ENCODE measurements around the gene GPR35.

Gene GPR35

DNA sequence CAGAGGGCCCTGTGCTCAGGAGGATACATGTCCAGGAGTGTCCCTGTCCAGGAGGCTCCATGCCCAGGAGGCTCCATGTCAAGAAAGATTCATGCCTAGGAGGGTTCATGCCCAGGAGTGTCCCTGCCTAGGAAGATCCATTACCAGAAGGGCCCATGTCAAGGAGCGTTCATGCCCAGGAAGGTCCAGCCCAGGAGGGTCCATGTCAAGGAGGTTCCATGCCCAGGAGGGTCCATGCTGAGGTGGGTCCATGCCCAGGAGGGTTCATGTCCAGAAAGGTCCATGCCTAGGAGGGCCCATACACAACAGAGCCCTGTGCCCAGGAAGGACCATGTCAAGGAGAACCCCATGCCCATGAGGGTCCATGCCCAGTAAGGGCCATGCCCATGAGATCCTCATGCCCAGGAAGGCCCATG, 7.0 kb downstream of the GPR35 start:
- Mint-ChIP-seq H3K27ac (no peak overlapping the region), H3K36me3 (no peaks in the 10 kb centered on the region), H3K4me3 (no peak overlapping the region), H3K9me3 (peaks cover 4% of the 10 kb centered on the region), H3K4me1 (no peaks in the 10 kb centered on the region)
- DNase-seq (ENCODE audit: low spot score in 2 of 2), result no peak
- ATAC-seq, result no peak

DNA sequence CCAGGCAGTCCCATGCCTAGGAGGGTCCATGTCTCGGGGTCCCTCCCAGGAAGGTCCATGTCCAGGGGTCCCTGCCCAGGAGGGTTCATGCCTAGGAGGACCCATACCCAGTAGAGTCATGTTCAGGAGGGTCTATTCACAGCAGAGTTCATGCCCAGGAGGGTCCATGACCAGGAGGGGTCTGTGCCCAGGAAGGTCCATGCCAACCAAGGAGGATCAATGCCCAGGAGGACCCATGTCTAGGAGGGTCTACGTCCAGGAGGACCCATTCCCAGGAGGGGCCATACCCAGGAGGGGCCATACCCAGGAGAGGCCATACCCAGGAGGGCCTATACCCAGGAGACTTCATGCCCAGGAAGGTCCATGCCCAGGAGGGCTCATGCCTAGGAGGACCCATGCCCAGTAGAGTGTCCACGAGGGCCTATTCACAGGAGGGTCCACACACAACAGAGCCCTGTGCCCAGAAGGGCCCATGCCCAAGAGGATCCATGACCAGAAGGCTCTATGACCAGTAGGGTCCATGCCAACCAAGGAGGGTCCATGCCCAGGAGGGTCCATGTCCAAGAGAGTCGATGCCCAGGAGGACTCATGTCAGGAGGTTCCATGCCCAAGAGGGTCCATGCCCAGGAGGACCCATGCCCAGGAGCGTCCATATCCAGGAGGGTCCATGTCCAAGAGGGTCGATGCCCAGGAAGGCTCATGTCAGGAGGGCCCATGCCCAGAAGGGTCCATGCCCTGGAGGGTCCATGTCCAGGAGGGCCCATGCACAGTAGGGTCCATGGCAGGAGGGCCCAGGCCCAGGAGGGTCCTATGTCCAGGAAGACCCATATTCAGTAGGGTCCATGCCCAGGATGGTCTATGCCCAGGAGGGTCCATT, 10.1 kb downstream of the GPR35 start:
- DNase-seq (ENCODE audit: low spot score in 2 of 2) (no peak), ATAC-seq (peak; percentile 39)
- Mint-ChIP-seq H3K4me3 (no peak overlapping the region), H3K27ac (no peak overlapping the region), H3K9me3 (peaks cover 4% of the 10 kb centered on the region), H3K4me1 (no peaks in the 10 kb centered on the region), H3K36me3 (no peaks in the 10 kb centered on the region)

DNA sequence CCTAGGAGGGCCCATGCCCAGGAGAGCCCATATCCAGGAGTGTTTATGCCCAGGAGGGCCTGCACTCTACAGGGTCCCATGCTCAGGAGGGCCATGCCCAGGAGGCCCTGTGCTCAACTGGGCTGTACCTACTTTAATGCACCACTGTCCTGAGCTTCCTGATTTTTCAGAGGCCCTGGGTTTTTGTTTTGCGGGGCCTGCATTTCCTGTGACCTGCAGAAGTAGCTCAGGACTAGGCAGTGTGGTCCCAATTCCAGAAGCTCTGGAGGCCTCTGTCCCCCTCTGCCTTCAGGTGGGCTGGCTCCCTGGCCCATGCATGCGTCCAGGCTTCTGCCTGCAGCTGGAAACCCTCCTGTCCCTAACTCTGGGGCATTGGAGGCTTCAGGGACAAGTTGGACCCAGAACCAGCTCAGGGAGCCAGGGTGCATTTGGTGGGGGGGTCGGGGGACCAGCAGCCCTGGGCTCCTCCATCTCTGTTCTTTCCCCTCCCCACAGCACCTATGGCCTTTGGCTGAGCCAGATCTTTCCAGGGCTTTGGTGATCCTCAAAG, 10.8 kb downstream of the GPR35 start:
- ATAC-seq (no peak), DNase-seq (ENCODE audit: low spot score in 2 of 2) (no peak)
- H3K9me3 Mint-ChIP-seq, result peaks cover 4% of the 10 kb centered on the region
- no peak overlapping the region for H3K4me3 Mint-ChIP-seq
- H3K27ac Mint-ChIP-seq, result no peak overlapping the region
- no peaks in the 10 kb centered on the region for H3K36me3 Mint-ChIP-seq
- no peaks in the 10 kb centered on the region for H3K4me1 Mint-ChIP-seq

DNA sequence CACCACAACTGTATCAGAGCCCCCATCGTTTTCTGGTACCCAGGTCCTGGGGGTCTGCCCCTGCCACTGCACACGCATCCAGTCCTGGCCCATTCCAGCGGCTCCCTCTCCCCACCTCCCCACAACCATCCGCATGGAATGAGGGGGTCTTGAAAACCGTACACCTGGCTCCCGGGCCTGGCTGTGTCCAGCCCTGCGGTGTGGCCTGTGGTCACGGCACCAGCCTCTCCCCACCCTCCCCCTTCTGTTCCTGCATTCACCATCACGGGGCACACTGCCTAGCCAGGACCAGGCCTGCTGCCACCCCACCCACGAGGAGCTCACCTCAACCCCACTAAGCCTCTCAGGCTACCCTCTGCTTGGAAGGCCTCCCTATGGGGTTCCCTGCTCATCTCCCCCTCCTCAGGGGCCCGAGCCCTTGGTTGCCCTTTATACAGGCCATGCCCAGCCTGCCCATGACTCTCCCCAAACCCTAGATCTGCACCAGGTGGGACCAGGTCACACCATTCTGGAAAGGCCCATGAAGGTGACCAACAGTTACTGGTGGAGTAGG, 11.4 kb downstream of the GPR35 start:
- ATAC-seq, result no peak
- Mint-ChIP-seq H3K4me3 (no peak overlapping the region), H3K27ac (peak overlapping the region; percentile 67), H3K36me3 (no peaks in the 10 kb centered on the region), H3K4me1 (no peaks in the 10 kb centered on the region), H3K9me3 (peaks cover 4% of the 10 kb centered on the region)
- no peak for DNase-seq (ENCODE audit: low spot score in 2 of 2)

DNA sequence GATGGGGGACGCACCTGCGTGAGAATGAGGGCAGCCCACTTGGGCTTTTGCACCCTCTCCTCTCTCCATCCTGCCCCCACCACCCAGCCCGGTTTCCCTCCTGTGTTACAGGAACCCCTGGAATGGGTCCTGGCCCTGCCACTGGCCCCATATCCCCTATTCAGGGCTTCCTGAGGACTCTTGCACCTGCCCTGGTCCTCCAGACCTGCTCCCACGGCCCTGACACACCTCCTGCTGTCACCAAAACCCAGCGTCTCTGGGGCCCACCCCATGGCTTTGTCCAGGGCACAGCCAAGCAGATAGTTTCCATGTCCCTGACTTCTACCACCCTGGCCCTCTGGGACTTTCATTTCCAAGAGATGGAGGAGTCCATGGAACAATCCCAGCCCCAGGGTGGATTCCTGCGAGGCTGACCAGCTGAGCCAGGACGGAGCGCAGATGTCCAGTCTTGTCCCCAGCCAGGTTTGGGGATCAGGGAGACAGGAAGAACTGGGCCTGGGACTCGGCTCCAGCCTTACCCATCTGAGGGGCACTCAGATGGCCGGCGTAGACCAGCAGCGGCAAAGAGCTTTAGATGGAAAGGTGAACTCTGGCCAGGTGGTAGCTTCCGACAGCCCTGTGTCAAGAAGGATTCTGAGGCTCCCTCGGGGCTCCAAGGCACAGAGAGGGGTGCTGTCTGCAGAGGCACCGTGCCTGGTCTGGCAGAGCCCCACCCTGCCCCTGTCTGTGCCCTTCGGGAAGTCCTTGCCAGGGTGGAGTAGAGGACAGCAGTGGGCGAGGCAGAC, 12.0 kb downstream of the GPR35 start:
- ATAC-seq, result no peak
- peak overlapping the region; percentile 67 for H3K27ac Mint-ChIP-seq
- peaks cover 4% of the 10 kb centered on the region for H3K9me3 Mint-ChIP-seq

DNA sequence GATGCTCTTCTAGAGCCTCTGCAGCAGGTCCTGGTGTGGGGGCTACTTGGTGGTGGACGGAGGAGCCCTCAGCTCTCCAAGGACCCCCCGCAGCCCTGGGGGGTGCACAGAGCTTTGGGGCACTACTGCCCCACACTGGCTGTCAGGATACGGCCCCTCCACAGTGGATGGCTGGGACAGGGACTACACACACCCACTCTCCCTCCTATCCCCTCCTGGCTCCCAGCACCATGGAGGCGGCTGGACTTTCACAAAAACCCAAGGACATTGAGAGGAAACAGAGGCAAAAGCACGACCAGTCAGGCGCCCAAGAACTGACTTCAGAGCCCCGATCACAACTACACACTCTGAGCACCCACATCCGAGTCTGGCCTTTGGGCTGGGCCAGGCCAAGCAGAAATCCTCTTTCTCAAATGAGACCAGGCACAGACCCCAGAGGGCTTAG, 12.6 kb downstream of the GPR35 start:
- H3K4me1 Mint-ChIP-seq, result no peaks in the 10 kb centered on the region
- no peak for ATAC-seq
- H3K4me3 Mint-ChIP-seq, result no peak overlapping the region
- peaks cover 4% of the 10 kb centered on the region for H3K9me3 Mint-ChIP-seq
- H3K36me3 Mint-ChIP-seq, result no peaks in the 10 kb centered on the region
- DNase-seq (ENCODE audit: low spot score in 2 of 2), result no peak
- no peak overlapping the region for H3K27ac Mint-ChIP-seq

More for the DNA sequence above, 12.0 kb downstream of the GPR35 start:
- no peak for DNase-seq (ENCODE audit: low spot score in 2 of 2)
- Mint-ChIP-seq H3K4me3 (no peak overlapping the region), H3K4me1 (no peaks in the 10 kb centered on the region), H3K36me3 (no peaks in the 10 kb centered on the region)

DNA sequence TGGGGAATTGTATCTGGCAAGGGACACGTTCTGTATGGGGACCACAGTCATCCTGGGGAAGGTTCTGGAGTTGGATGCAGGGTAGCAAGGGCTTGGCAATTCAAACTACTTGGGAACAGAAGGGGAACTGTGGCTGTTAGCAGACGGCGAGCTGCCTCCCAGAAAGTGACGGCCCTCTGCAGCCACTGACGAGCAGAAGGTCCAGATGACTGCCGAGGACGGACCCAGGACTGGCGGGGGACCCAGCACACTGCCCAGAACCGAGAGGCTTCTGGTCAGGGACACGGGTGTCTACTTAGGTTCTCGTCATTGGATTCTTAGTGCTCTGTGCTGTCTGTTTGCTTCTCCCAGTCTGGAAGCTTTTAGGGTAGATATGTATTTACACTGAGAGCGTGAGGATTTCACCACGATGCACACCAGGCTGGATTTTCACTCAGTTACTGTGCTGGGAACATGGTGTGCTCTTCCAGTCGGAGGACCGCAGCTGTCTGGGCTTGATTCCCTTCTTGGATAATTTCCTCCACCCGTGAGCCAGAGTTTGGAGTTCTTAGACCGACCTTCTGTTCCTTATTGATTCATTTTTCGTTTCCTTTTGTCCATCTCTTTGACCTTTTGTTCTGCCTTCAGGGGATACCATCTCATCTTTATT, 13.4 kb downstream of the GPR35 start:
- Mint-ChIP-seq H3K4me1 (no peaks in the 10 kb centered on the region), H3K36me3 (no peaks in the 10 kb centered on the region), H3K4me3 (no peak overlapping the region), H3K27ac (no peak overlapping the region), H3K9me3 (peaks cover under 1% of the 10 kb centered on the region)
- DNase-seq (ENCODE audit: low spot score in 2 of 2) (no peak), ATAC-seq (no peak)

DNA sequence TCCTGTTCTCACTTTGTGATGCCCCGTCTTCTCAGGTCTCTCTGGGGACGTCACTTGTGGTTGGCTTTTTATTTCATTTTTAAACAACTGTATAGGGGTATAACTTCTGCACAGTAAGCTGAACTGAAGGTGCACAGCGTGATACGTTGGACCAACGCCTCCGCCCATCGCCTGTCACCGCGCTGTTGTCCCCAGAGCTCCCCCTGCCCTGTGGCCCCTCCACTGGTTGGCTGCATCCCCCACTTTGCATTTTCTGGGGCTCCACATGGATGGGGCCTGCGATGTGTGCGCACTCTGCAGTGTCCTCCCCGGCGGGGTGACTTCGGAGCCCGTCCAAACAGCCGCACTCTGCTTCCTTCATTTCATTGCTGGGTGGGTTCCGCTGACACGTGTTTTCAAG, 14.3 kb downstream of the GPR35 start:
- H3K9me3 Mint-ChIP-seq, result no peaks in the 10 kb centered on the region
- ATAC-seq (no peak), DNase-seq (ENCODE audit: low spot score in 2 of 2) (no peak)
- no peaks in the 10 kb centered on the region for H3K4me1 Mint-ChIP-seq
- H3K4me3 Mint-ChIP-seq, result no peak overlapping the region
- no peaks in the 10 kb centered on the region for H3K36me3 Mint-ChIP-seq
- no peak overlapping the region for H3K27ac Mint-ChIP-seq

DNA sequence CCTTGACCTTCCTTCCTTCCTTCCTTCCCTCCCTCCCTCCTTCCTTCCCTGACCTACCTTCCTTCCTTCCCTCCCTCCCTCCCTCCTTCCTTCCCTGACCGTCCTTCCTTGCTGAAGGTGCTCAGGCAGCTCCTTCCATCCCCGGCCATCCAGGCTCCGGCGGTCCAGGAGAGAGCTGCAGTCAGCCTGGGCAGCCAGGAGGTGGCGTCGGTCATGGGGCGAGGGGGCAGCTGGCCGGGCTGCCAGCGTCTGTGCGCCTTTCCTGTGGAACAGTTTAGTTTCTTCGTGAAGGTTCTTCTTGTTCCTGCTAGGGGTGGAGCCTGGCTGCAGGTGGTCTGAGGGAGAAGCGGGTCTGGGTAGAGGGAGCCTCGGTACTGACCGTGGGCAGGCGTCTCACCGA, 15.7 kb downstream of the GPR35 start:
- no peaks in the 10 kb centered on the region for H3K9me3 Mint-ChIP-seq
- H3K36me3 Mint-ChIP-seq, result no peaks in the 10 kb centered on the region
- H3K4me3 Mint-ChIP-seq, result no peak overlapping the region
- DNase-seq (ENCODE audit: low spot score in 2 of 2) (peak; percentile 3 to 49), ATAC-seq (peak; percentile 32)
- peaks cover 4% of the 10 kb centered on the region for H3K4me1 Mint-ChIP-seq
- H3K27ac Mint-ChIP-seq, result no peak overlapping the region

DNA sequence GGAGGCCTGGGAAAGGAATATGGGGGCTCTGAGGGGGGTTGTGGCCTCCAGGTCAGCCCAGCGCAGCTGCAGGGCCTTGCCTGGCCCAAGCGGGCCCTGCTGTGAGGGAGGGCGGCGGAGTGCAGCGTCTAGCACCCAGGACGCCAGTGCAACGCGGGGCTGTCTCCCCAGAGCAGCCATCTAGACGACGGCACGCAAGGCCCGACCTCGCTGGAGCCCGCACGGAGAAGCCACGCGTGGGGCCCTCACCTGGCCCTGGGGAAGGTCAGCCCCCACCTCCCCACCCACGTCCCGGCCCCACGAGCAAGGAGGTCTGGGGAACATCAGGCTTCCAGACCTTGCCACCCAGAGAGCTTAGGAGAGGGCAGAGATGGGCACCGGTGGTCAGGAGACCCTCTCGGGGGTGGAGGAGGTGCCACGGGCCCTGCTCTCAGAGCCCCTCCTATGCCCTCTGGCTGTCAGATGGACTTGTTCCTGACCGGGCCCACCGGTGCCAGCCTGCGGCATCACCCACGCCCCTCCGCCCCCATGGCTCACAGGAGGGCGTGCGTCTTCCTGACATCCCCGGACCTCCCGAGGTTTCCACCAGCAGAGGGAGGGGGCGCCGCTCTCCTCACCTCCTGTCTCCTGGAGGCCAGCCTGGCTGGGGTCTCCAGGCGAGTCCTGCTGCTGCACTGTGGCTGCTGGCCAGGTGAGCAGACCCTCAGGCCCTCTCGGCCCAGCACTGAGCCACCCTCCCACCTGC, 17.0 kb downstream of the GPR35 start:
- H3K4me1 Mint-ChIP-seq, result peaks cover 10% of the 10 kb centered on the region
- H3K36me3 Mint-ChIP-seq, result no peaks in the 10 kb centered on the region
- no peaks in the 10 kb centered on the region for H3K9me3 Mint-ChIP-seq
- H3K27ac Mint-ChIP-seq, result no peak overlapping the region
- peak in 1 of 2 donors; percentile 34 for DNase-seq (ENCODE audit: low spot score in 2 of 2)
- no peak for ATAC-seq
- no peak overlapping the region for H3K4me3 Mint-ChIP-seq

DNA sequence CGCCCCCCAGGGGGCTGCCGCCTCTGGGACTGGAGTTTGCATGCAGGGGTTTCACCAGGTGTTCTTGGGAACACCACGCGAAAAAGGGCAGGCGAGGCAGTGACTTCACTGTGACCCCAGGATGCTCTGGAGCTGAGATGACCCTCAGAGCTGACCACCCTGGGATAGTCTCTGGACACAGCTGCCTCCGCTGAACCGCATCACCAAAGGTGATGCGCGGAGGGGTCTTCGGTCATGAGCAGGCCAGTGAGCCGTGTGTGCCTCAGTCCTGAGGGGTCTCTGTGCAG, 17.5 kb downstream of the GPR35 start:
- Mint-ChIP-seq H3K4me3 (no peak overlapping the region), H3K4me1 (peaks cover 10% of the 10 kb centered on the region), H3K9me3 (no peaks in the 10 kb centered on the region), H3K36me3 (no peaks in the 10 kb centered on the region), H3K27ac (no peak overlapping the region)
- ATAC-seq, result no peak
- no peak for DNase-seq (ENCODE audit: low spot score in 2 of 2)

DNA sequence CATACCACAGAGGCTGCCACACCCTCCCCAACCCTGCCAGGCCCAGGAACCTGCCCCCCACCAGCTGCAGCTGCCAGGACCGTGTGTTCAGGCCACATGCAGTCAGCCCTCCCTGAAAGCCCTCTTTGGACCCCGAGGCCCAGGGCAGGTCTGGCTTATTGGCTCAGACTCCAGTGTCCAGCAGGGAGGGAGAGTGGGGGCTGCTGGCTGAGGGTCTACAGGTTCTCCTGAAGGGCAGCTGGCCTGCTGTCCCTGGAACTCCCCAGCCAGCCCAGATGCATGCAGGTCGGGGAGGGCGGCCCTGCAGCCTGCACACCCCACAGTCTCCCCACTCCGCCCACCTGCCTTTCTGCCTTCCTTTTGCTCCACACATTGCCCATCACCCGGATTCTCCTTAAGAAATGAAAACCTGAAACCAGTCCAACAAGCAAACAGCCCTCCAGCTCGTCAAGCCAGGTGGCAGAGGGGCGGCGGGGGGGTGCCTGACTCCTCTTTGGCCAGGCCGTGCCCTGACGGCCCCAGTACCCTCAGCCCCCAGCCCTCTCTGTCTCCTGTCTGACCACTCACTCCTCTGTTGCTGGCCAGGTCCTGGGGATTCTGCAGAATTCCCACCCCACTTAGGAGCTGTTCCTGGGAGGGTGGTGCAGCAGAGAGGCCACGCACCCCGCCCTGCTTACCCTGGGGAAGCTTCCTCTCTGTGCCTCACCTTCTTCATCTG, 18.0 kb downstream of the GPR35 start:
- Mint-ChIP-seq H3K9me3 (no peaks in the 10 kb centered on the region), H3K36me3 (no peaks in the 10 kb centered on the region), H3K4me3 (no peak overlapping the region), H3K4me1 (peaks cover 11% of the 10 kb centered on the region), H3K27ac (peak overlapping the region; percentile 17)
- no peak for ATAC-seq
- DNase-seq (ENCODE audit: low spot score in 2 of 2), result peak in 1 of 2 donors; percentile 41

DNA sequence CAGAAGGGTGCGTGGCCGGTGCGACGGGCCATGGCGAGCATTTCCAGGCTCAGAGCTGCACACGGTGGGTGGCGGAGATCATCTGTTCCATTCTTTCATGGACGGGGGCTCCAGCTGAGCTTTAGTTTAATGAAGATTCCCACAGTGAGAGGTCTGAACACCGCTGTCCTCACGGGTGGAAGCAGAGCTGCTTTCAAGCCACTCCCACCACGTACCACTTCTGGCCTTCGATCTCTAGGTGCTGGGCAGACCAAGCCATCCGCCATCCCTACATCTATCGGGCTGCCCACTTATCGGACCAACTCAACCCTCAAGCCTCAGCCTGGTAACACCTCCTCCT, 18.5 kb downstream of the GPR35 start:
- ATAC-seq (no peak), DNase-seq (ENCODE audit: low spot score in 2 of 2) (no peak)
- Mint-ChIP-seq H3K27ac (peak overlapping the region; percentile 17), H3K9me3 (no peaks in the 10 kb centered on the region), H3K4me1 (peaks cover 16% of the 10 kb centered on the region), H3K36me3 (no peaks in the 10 kb centered on the region), H3K4me3 (no peak overlapping the region)

DNA sequence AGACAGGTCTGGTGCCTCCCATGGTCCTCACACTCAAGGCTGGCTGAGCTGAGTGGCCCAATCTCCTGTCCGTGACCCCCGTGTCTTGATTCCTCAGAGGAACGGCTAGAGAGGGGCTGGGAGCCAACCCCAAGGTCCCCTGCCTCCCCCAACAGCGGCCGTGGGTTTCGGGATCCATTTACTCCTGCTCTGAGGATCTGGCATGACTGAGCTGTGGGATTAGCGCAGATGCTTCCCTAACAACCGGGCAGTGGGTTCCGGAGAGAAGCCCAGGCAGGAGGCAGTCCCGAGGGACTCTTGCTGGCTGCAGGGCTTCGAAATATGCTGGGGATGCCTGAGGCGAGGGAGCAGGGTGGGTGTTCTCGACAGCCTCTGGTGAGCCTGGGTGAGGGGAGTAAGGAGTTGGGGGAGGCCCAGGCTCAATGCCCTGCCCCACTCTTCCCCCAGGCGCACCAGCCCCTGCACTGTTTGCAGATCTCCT, 18.9 kb downstream of the GPR35 start:
- ATAC-seq (no peak), DNase-seq (ENCODE audit: low spot score in 2 of 2) (peak in 1 of 2 donors; percentile 26)
- H3K36me3 Mint-ChIP-seq, result no peaks in the 10 kb centered on the region
- peak overlapping the region; percentile 17 for H3K27ac Mint-ChIP-seq
- peaks cover 16% of the 10 kb centered on the region for H3K4me1 Mint-ChIP-seq
- H3K4me3 Mint-ChIP-seq, result no peak overlapping the region
- no peaks in the 10 kb centered on the region for H3K9me3 Mint-ChIP-seq

Data from stimulated activated effector memory CD8-positive, alpha-beta T cell treated with anti-CD3 and anti-CD28 coated beads, Interleukin-12 subunit alpha, Interleukin-12 subunit beta, amount 100 ng/mL, for 72 hours (primary cell).